ENCODE results near the gene FANCC. TPM values are rescaled to one million over a fixed set of nuclear protein-coding genes. Genes with fewer than 3 reads are reported as not detected.
A peak's percentile ranks its signal among the peaks of the same experiment; 100 is the strongest.

FANCC gene
- total RNA-seq, 4 donors from 2014 or later = 13.8 to 32.2 (median 21.4) TPM

- TF ChIP-seq, protein P1, sequence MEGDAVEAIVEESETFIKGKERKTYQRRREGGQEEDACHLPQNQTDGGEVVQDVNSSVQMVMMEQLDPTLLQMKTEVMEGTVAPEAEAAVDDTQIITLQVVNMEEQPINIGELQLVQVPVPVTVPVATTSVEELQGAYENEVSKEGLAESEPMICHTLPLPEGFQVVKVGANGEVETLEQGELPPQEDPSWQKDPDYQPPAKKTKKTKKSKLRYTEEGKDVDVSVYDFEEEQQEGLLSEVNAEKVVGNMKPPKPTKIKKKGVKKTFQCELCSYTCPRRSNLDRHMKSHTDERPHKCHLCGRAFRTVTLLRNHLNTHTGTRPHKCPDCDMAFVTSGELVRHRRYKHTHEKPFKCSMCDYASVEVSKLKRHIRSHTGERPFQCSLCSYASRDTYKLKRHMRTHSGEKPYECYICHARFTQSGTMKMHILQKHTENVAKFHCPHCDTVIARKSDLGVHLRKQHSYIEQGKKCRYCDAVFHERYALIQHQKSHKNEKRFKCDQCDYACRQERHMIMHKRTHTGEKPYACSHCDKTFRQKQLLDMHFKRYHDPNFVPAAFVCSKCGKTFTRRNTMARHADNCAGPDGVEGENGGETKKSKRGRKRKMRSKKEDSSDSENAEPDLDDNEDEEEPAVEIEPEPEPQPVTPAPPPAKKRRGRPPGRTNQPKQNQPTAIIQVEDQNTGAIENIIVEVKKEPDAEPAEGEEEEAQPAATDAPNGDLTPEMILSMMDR (IDR thresholded peaks at IDR 0.05) = no peak
- no peak for TF ChIP-seq POLR2A (IDR thresholded peaks at IDR 0.05)
- peaks cover 0 to 8% (median 0%) of the 10 kb centered on the region in 4 donors for H3K4me1 ChIP-seq
- DNase-seq = no peak
- H3K9me3 ChIP-seq = no peaks in the 10 kb centered on the region
- no peaks in the 10 kb centered on the region for H3K27me3 ChIP-seq
- H3K27ac ChIP-seq = peak overlapping the region in 2 of 4 donors; percentile 28 to 41
- no peak overlapping the region for H3K4me3 ChIP-seq
- no peaks in the 10 kb centered on the region for H3K36me3 ChIP-seq
Observed at GRCh38 chr9:95133325-95133705, 184.2 kb downstream of the FANCC start.

DNA sequence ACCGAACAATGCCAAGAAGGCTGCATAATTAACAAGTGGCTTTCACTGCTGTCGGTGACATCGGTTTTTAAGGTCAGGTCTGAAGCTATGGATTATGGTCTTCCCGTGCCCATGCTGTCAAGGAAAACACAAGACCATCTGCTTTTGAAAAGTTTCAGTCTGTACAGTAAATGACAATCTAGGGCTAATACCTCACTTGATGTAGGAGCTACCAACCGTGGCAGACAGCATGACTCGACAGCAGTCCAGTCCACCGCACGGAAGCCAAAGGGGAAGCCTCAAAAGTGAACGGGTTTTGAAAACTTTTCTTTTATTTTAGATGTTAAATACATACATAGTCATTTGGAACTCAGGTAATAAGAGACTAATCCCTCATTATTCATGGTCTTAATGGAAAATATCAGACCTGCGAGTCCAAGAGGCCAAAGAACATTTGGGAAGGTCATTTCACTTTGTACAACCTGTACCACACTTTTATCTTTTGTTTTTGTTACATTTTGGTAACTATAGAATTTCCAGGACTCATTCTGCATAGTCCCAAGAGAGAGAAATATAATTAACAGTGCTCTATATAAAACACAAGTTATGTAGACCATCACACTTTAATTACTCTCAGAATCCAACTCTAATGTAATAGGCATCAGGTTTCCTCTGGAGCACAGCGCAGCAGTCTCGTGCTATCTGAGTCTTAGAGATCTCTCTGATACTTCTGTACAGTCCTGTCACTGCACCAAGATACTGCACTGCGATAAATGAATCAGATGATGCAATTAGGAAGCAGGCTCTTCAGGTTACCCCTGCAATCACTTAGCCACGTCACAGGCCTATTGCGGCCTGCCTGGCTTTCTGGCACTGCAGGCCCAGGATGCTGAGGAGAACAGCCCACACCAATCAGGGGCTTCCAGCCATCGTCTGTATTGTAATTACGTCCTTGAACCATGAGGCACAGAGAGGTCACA lies 184.9 kb downstream of the FANCC start:
- Histone ChIP-seq H3K36me3 (no peaks in the 10 kb centered on the region), H3K27ac (peak overlapping the region in 2 of 4 donors; percentile 28 to 41), H3K27me3 (no peaks in the 10 kb centered on the region), H3K9me3 (no peaks in the 10 kb centered on the region), H3K4me1 (peaks cover 0 to 10% (median 0%) of the 10 kb centered on the region in 4 donors), H3K4me3 (no peak overlapping the region)
- TF ChIP-seq, protein P1 (IDR thresholded peaks at IDR 0.05) = no peak
- TF ChIP-seq POLR2A (IDR thresholded peaks at IDR 0.05) = no peak
- no peak for DNase-seq

GRCh38 chr9:95131023-95131943 lies 186.2 kb downstream of the FANCC start:
- Histone ChIP-seq H3K27ac (peak overlapping the region in 3 of 4 donors; percentile 10 to 14 (median 12)), H3K4me3 (no peak overlapping the region), H3K9me3 (no peaks in the 10 kb centered on the region), H3K4me1 (peaks cover 0 to 14% (median 0%) of the 10 kb centered on the region in 4 donors), H3K27me3 (no peaks in the 10 kb centered on the region), H3K36me3 (no peaks in the 10 kb centered on the region)
- peak; percentile 35 to 83 (median 66) for DNase-seq
- TF ChIP-seq, protein P1 (IDR thresholded peaks at IDR 0.05) = peak; percentile 21 to 84 (median 76)
- TF ChIP-seq POLR2A (IDR thresholded peaks at IDR 0.05) = no peak

- H3K27ac ChIP-seq = peak overlapping the region in 2 of 4 donors; percentile 5 to 14
- DNase-seq = no peak
- H3K9me3 ChIP-seq = no peaks in the 10 kb centered on the region
- no peak for TF ChIP-seq POLR2A (IDR thresholded peaks at IDR 0.05)
- TF ChIP-seq, protein P1 (IDR thresholded peaks at IDR 0.05) = no peak
- no peaks in the 10 kb centered on the region for H3K27me3 ChIP-seq
- no peaks in the 10 kb centered on the region for H3K36me3 ChIP-seq
- peaks cover 0 to 14% (median 0%) of the 10 kb centered on the region in 4 donors for H3K4me1 ChIP-seq
- no peak overlapping the region for H3K4me3 ChIP-seq
Observed at GRCh38 chr9:95130484-95130883, 187.0 kb downstream of the FANCC start.
